MM.1S (cell line): ENCODE measurements around the gene JHY.

Source experiments
- DNase-seq: peaks from one replicate; pipeline ENCODE4 v3.0.0-alpha.2; 2015
- H2AFZ ChIP-seq: fragments of 300-600 bp; sonication (generic); 2 replicates; pipeline ENCODE4 v1.6.0; 2016; ENCODE audit warnings: antibody characterized with exemption, low read length
- H3F3A ChIP-seq: fragments of 300-600 bp; sonication (generic); 2 replicates; pipeline ENCODE4 v1.6.1; 2016; ENCODE audit warnings: mild to moderate bottlenecking, antibody characterized with exemption, low read length, moderate library complexity, mixed read lengths; ENCODE audit not compliant: insufficient read depth
- H3K27ac ChIP-seq: fragments of 300-600 bp; sonication (generic); 2 replicates; pipeline ENCODE4 v1.5.1; 2016; ENCODE audit warnings: mild to moderate bottlenecking, low read length
- H3K27me3 ChIP-seq: fragments of 300-600 bp; sonication (generic); replicated peaks from 2 replicates; pipeline ENCODE4 v1.6.0; 2016; ENCODE audit warnings: low read length; ENCODE audit not compliant: insufficient read depth
- H3K36me3 ChIP-seq: fragments of 300-600 bp; sonication (generic); replicated peaks from 2 replicates; pipeline ENCODE4 v1.6.1; 2016; ENCODE audit warnings: mild to moderate bottlenecking, low read length, mixed read lengths; ENCODE audit not compliant: insufficient read depth
- H3K4me1 ChIP-seq: fragments of 300-600 bp; sonication (generic); 2 replicates; pipeline ENCODE4 v1.6.1; 2016; ENCODE audit warnings: low read length, mixed read lengths
- H3K4me2 ChIP-seq: fragments of 300-600 bp; sonication (generic); 2 replicates; pipeline ENCODE4 v1.6.0; 2016; ENCODE audit warnings: low read depth, low read length
- H3K4me3 ChIP-seq: fragments of 300-600 bp; sonication (generic); 2 replicates; pipeline ENCODE4 v1.5.1; 2016; ENCODE audit warnings: low read length, mixed read lengths
- H3K79me2 ChIP-seq: fragments of 300-600 bp; sonication (generic); 2 replicates; pipeline ENCODE4 v1.6.1; 2016; ENCODE audit warnings: mixed run types, low read length, mixed read lengths
- H3K9ac ChIP-seq: fragments of 300-600 bp; sonication (generic); 2 replicates; pipeline ENCODE4 v1.6.1; 2016; ENCODE audit warnings: low read length, mixed read lengths
- H3K9me2 ChIP-seq: fragments of 300-600 bp; sonication (generic); replicated peaks from 2 replicates; pipeline ENCODE4 v1.6.1; 2016; ENCODE audit warnings: mild to moderate bottlenecking, low read length, mixed read lengths; ENCODE audit not compliant: insufficient read depth
- H3K9me3 ChIP-seq: fragments of 300-600 bp; sonication (generic); replicated peaks from 2 replicates; pipeline ENCODE4 v1.6.1; 2016; ENCODE audit warnings: mild to moderate bottlenecking, low read length, mixed read lengths; ENCODE audit not compliant: insufficient read depth
- H4K20me1 ChIP-seq: fragments of 300-600 bp; sonication (generic); 2 replicates; pipeline ENCODE4 v1.6.1; 2016; ENCODE audit warnings: mild to moderate bottlenecking, low read length, moderate library complexity, mixed read lengths; ENCODE audit not compliant: insufficient read depth
- CTCF ChIP-seq: fragments of 300-600 bp; sonication (generic); IDR thresholded peaks from 2 replicates; pipeline ENCODE4 v1.5.1; 2016; ENCODE audit warnings: antibody characterized with exemption, low read length, mixed read lengths
- EZH2 ChIP-seq: fragments of 300-600 bp; sonication (generic); optimal IDR thresholded peaks from 2 replicates; pipeline ENCODE3; 2017; ENCODE audit warnings: low read depth, mild to moderate bottlenecking, antibody characterized with exemption, low read length, mixed read lengths
- EZH2phosphoT487 ChIP-seq: fragments of 300-600 bp; sonication (generic); IDR thresholded peaks from 2 replicates; pipeline ENCODE4 v1.6.1; 2018; ENCODE audit warnings: antibody characterized with exemption, low read length

JHY gene

GRCh38 chr11:122917311-122917710 lies 34.8 kb downstream of the JHY start:
- Histone ChIP-seq H3K27me3 (no peaks in the 10 kb centered on the region), H3K4me3 (no peak overlapping the region), H3K9ac (no peak overlapping the region), H3K9me2 (no peaks in the 10 kb centered on the region), H3K9me3 (no peaks in the 10 kb centered on the region), H3K27ac (no peak overlapping the region), H4K20me1 (no peaks in the 10 kb centered on the region), H3K4me1 (no peaks in the 10 kb centered on the region), H3K79me2 (no peaks in the 10 kb centered on the region), H3K4me2 (no peak overlapping the region), H3F3A (no peaks in the 10 kb centered on the region), H2AFZ (no peak overlapping the region), H3K36me3 (no peaks in the 10 kb centered on the region)
- no peak for TF ChIP-seq EZH2
- no peak for TF ChIP-seq EZH2phosphoT487
- no peak for TF ChIP-seq CTCF
- DNase-seq: no peak

GRCh38 chr11:122918734-122919133 lies 36.2 kb downstream of the JHY start:
- no peaks in the 10 kb centered on the region for H3K9me3 ChIP-seq
- H3F3A ChIP-seq: no peaks in the 10 kb centered on the region
- no peaks in the 10 kb centered on the region for H3K27me3 ChIP-seq
- H3K79me2 ChIP-seq: no peaks in the 10 kb centered on the region
- DNase-seq: no peak
- no peak overlapping the region for H3K4me2 ChIP-seq
- TF ChIP-seq EZH2 (no peak), EZH2phosphoT487 (no peak), CTCF (no peak)
- H3K9me2 ChIP-seq: no peaks in the 10 kb centered on the region
- H3K4me1 ChIP-seq: no peaks in the 10 kb centered on the region
- H3K9ac ChIP-seq: no peak overlapping the region
- no peak overlapping the region for H3K4me3 ChIP-seq
- no peaks in the 10 kb centered on the region for H4K20me1 ChIP-seq
- no peak overlapping the region for H2AFZ ChIP-seq
- H3K36me3 ChIP-seq: no peaks in the 10 kb centered on the region
- no peak overlapping the region for H3K27ac ChIP-seq

GRCh38 chr11:122920579-122920978 lies 38.0 kb downstream of the JHY start:
- no peak overlapping the region for H2AFZ ChIP-seq
- no peaks in the 10 kb centered on the region for H3F3A ChIP-seq
- no peaks in the 10 kb centered on the region for H3K9me2 ChIP-seq
- no peaks in the 10 kb centered on the region for H3K27me3 ChIP-seq
- H3K9ac ChIP-seq: no peak overlapping the region
- H4K20me1 ChIP-seq: no peaks in the 10 kb centered on the region
- H3K9me3 ChIP-seq: no peaks in the 10 kb centered on the region
- no peak overlapping the region for H3K27ac ChIP-seq
- no peak overlapping the region for H3K4me2 ChIP-seq
- H3K36me3 ChIP-seq: no peaks in the 10 kb centered on the region
- no peak overlapping the region for H3K4me3 ChIP-seq
- DNase-seq: no peak
- no peaks in the 10 kb centered on the region for H3K79me2 ChIP-seq
- TF ChIP-seq EZH2phosphoT487: no peak
- no peak for TF ChIP-seq CTCF
- no peak for TF ChIP-seq EZH2
- H3K4me1 ChIP-seq: no peaks in the 10 kb centered on the region
